HG03135 (cell line): ENCODE measurements around the gene SLC7A4.
"Not testable (repeated sequence)": the region's sequence is repeated elsewhere in the genome, so short reads cannot be mapped to it uniquely, and the experiment has no call there.

Source experiments
- ATAC-seq: cut with Tn5 transposase; IDR thresholded peaks from one replicate; pipeline ENCODE4 v1.9.1; 2021; ENCODE audit warnings: mild to moderate bottlenecking, moderate library complexity; ENCODE audit not compliant: unreplicated experiment

The SLC7A4 gene

DNA sequence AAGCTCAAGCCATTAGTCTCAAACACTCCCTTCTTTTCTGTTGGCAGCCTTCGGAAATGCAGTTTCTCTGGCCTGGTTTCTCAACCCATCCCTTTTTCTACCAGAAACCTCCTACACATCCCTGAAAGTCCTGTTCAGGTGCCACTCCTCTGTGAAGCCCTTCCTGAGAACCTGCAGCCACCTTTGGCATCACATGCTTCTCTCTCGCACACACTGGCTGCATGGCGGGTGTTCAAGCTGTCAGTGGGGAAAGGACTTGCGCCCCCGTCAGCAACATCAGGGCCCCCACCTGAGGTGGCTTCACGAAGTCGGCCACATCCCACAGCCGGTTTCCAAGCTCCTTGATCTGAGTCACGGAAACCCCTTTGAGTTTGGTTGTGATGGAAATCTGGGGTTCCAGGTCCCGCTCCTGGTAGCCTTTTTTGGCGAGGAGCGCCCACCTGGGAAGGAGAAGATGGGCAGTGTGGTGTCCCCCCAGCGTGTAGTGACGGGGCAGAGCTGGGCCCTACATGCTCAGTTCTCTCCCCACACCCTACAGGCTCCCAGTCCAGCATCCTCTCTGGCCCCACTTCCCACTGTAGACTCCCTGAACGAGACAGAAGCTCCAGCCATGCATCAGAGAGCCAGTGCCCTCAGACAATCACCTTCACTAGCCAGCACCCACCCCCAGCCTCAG lies 11.6 kb upstream of the SLC7A4 start:
- ATAC-seq, result no peak

DNA sequence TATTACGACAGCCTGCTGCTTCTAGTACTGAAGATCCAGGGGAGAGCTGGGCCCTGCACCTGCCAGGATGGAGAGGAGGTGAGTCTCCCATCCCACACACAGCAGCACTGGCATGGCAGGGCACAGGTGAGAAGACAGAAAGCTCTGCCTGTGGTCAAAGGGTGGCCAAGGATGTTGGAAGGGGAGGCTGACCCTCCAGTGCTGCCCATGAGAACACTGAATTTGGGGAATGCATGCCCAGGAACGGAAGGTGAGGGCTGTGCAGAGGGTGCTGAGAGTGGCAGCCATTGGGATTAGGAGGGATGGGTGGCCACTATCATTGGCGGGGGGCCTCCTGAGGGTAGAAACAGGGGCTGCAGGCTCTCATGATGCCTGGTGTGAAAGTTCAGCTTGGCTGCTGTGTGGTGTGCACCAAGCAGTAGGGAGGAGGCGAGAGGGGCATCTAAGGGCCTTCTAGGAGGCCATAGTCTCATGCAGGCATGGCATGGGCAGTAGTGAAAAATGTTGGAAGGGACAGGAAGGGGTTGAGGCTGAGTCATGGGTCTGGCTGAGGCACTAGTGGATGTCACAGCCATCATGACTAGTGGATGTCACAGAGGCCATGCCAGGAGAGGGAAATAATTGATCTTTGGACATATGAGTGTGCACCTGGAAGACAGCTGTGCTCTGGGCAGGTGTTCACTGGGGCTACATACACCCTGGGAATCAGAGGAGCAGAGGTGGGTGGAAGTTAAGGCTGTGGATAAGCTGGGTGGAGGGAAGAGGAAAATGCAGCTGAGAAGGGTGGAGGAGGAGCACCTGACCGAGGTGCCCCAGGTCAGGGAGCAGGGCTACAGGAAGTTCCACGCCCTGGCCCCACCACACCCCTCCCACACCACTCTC lies 10.9 kb upstream of the SLC7A4 start:
- ATAC-seq, result no peak

DNA sequence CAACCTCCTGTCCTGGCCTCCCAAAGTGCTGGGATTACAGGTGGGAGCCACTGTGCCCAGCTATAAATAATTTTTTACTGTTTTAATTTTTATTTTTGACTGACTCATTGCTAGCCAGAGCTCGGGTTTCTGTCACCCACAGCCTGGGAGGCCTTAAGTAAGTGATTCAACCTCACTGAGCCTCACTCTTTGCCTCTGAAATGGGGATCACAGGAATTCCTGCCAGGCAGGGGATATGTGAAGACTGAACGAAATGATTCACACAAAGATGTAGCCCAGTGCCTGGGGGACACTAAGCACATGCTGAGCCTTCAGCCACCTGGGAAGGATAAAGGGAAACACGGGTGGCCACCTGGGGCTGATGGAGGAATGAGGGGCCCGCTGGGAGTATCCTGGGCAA lies 9.6 kb upstream of the SLC7A4 start:
- no peak for ATAC-seq

DNA sequence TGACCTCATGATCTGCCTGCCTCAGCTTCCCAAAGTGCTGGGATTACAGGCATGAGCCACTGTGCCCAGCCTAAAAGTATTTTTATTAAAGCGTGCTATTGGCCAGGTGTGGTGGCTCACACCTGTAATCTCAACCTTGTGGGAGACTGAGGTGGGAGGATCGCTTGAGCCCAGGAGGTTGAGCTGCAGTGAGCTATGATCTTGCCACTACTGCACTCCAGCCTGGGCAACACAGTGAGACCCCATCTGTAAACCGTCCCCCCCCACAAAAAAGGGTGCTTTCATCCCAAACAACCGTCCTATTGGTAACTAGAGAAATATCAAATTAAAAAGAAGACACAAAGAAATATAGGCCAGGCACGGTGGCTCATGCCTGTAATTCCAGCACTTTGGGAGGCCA lies 6.8 kb upstream of the SLC7A4 start:
- not testable (repeated sequence) for ATAC-seq

DNA sequence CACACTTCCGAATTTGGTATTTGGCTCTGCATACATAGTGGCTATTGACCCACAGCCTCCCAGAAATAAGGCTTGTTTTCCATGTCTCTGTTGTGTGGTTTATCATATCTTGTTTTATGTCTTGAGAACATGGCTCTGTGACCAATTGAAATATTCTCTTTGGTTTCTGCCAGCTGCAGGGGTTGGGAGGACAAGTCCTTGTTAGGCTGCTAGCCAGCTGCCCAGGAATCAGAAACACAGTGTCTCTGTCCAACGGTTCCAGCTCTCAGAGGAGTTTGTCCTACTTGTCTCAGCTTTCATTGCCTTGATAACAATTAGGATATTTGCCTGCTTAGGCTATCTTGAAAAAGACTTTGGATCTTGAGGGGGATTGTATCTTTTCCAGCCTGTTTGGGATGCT lies 6.0 kb upstream of the SLC7A4 start:
- ATAC-seq, result no peak

DNA sequence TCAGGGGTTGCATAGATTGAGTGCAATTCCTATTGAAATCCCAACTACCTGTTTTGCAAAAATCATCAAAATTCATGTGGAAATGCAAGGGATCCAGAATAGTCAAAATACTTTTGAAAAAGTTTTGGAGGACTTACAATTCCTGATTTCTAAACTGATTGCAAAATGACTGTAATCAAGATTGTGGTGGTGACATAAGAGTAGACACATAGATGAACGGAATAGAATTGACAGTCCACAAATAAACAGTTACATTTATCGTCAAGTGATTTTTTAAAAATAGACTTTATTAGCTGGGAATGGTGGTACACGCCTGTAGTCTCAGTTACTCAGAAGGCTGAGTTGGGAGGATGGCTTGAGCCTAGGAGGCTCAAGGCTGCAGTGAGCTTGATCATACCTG lies 2.6 kb upstream of the SLC7A4 start:
- ATAC-seq, result no peak

DNA sequence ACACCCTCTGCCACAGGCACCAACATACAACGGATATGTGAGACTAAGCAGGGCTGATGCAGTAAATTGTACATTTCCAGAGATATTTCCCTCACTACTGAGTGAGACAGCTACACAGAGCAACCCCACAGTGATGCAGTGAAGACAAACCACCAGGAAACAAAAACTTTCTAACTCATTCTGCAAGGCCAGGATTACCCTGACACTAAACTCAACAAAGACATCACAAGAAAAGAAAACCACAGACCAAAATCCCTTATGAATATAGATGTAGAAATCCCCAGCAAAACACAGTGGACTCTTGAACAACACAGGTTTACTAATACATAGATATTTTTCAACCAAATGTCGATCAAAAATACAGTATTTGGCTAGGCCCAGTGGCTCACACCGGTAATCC lies 1.5 kb upstream of the SLC7A4 start:
- ATAC-seq, result no peak

DNA sequence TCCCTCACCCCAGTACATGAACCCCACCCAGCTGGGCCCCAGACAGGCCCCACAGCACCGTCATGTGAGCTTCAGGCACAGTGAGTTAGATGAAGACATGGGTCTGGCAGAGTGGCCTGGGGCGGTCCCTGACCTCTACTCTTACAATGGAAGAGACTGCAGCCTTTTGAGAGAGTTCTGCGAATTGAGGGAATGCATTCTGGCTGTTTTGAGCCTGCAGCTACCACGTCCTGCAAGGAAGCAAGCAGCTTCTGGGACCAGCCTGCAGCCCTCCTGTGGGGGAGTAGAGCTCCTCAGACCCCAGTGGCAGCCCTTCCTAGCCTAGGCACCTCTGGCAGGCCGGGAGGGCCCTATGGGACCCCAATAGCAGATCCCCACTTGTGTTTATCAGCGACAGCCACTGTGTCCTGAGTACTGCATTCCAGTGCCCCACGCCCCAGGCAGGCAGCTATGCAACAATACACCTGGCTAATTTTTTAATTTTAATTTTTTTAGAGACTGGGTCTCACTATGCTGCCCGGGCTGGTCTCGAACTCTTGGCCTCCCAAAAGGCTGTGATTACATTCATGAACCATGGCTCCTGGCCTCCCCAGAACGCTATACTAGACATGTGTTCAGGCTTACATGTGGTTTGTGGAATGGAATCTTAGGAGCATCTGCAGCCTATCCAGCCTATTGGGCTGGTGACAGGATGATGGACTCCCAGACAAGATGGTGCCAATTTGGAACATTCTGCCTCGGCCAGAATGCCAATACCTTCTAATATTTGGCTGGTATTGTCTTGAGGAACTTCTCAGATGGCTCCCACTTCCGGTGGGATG lies 717 bp upstream of the SLC7A4 start:
- ATAC-seq, result no peak

DNA sequence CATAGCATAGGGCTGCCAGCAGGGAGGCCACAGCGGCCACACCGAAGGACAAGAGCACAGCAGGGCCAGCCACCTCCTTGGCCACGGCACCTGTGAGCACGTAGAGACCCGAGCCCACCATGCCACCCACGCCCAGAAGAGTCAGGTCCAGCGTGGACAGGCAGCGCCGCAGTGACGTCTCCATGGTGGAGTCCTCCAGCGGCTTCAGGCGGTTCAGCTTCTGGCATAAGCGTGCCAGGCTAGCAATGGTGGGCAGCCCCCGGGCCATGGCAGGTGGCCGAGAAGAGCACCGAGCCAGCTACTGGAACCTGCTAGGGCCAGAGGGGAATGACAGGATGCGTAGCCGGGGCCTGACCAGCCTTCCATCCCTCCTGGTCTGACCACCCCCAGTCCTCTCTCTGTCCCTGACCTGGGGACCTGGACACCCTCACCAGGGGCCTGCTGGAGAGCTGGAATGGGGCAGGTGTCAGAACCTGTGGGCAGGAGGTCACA lies 770 bp downstream of the SLC7A4 start:
- no peak for ATAC-seq

DNA sequence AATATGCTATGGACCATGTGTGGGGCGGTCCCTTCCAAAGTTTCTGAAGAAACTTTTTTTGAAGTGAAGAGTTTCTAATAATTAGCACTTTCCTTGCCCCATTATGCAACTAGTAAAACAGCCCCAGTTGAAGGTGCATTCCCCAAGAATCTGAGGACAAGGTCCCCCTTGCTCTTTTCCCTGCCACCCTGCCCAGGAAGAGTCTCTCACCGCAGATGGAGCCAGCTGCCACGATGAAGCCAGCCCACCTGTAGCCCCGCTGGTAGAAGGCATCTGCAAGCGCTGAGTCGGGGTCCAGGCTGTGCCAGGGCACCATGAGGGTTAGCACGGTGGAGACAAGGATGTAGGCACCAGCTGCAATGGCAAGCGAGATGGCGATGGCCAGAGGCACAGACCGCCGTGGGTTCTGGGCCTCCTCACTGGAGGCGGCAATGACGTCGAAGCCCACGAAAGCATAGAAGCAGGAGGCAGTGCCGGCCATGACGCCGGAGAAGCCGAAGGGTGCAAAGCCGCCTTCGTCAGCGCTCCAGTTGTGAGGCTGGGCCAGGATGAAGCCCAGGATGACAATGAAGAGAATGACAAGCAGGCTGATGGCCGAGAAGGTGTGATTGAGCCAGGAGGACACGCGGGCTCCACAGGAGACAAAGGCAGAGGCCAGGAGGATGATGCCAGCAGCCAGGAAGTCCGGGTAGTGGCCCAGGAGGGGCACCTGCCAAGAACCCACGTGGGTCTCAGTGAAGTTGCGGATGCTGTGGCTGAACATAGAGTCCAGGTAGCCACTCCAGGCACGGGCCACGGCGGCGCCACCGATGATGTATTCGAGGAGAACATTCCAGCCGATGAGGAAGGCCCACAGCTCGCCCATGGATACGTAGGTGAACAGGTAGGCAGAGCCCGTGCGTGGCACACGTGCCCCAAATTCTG lies 1.5 kb downstream of the SLC7A4 start:
- no peak for ATAC-seq

DNA sequence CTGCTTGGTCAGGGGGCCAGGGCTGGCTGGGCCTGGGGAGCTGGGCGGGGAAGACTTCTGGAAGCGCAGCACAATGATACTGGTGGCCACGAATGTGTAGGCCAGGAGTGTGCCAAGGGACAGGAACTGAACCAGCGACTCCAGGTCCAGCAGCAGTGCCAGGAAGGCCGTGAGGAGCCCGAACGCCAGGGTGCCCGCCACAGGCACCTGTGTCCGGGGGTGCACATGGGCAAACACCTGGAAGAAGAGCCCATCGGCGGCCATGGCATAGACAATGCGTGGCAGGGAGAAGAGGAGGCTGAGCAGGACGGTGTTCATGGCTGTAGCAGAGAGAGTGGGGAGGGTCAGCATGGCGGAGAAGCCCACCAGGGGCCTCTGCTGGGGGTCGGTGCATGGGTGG lies 2.3 kb downstream of the SLC7A4 start:
- ATAC-seq, result no peak

DNA sequence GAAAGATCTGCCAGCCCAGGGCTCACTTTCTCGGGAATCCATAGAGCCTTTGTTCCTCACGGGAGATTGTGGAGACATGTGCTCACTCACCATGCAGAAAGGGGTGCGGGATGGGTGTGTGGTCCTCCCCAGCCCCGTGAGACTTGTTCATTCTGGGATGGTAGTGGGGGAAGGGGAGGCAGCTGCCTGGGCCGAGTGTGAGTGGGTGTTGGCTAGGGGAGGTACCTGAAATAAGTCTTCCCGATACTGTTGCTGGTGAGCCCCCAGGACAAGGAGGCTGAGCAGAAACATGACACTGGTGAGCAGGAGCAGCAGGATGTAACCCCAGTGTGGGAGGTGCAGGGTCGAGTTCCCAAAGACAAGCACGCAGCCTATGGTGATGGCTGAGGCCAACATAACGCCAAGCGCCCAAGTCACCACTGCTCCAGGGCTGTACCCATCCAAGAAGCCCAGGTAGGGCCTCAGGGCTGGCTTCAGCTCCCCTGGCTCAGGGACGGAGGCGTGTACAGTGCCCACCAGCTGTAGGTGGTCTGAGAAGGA lies 2.8 kb downstream of the SLC7A4 start:
- ATAC-seq, result no peak

DNA sequence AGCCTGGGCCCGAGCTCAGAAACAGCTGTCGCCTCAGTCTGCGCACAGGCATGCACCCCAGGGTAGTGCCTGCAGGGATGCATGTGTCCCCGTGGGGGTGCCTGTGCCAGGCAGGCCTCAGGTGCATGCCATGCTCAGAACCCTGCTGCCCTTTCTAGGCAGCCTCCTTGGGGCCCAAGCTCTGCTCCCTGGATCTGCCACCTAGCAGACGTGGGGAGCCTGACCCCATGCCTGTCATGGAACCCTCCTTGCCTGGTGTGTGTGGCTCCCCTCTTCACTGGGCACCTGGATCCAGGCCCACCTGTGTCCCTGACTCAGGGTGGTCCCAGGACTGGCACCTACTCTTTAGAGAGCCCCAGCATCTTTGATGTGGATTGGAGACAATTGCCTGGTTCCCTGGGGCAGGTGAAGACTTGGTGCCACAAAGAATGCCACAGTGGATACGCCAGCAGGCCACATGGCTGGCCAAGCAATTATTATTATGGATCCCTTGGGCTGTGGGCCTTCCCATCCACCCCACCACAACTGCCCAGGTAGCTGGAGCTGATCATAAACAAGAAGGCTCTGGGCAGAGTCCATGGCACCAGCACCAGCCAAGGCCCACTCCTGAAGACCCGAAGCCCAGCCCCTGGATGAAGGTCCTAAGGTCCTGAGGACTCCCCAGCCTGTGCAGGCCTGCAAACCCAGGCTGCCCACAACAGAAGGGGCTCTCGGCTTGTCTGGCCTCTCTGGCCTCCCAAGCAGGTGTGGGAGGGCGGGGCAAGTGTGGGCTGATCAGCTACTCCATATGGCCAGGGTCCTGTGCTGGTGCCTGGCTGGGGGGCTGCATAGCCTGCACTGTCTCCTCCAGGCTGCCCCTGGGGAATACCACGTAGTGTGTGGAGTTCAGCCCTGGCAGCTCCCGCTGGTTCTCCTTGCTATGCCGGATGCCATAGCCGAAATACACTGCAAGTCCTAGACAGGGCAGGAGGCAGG lies 3.8 kb downstream of the SLC7A4 start:
- no peak for ATAC-seq

DNA sequence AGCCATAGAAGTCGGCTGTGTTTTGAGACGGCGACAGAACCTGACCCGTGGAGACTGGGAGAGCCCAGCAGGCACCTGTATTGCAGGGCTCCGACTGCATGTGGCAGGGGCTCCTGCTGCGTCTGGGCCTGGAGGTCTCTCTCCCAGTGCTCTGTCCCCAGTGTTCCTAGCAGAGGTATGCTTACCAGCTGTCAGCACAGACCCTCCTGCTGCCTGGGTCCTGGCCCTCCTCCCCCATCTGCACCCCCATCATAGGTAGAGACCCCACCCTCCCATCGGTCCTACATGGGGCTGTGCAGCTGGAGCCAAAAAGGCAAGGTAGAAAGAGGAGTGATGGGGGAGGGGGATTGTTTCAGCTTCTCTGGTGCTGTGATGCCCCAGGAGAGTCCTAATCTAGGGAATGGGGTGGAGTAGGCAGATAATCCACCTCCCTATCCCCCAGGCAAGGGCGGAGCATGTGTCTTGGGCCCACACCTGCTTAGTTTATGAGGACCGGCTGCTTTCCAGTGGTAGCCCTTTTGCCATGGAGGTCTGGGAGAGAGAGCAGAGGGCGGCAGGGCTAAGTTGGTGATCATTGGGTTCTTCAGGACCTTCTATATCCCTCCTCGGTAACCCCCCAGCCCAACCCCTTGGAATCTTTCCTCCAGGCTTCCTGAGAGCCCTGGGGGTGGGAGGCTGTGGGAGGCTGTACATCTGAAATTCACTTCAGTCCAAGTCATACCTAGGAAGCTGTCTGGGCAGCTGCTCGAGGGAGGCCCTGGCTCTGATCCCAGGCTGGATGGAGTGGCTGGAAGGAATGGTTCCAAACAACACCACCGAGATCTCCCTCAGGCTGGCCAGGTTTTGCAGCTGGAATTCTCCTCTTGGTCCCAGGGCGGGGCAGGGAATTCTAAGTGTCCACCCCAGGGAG lies 5.3 kb downstream of the SLC7A4 start:
- ATAC-seq, result no peak

DNA sequence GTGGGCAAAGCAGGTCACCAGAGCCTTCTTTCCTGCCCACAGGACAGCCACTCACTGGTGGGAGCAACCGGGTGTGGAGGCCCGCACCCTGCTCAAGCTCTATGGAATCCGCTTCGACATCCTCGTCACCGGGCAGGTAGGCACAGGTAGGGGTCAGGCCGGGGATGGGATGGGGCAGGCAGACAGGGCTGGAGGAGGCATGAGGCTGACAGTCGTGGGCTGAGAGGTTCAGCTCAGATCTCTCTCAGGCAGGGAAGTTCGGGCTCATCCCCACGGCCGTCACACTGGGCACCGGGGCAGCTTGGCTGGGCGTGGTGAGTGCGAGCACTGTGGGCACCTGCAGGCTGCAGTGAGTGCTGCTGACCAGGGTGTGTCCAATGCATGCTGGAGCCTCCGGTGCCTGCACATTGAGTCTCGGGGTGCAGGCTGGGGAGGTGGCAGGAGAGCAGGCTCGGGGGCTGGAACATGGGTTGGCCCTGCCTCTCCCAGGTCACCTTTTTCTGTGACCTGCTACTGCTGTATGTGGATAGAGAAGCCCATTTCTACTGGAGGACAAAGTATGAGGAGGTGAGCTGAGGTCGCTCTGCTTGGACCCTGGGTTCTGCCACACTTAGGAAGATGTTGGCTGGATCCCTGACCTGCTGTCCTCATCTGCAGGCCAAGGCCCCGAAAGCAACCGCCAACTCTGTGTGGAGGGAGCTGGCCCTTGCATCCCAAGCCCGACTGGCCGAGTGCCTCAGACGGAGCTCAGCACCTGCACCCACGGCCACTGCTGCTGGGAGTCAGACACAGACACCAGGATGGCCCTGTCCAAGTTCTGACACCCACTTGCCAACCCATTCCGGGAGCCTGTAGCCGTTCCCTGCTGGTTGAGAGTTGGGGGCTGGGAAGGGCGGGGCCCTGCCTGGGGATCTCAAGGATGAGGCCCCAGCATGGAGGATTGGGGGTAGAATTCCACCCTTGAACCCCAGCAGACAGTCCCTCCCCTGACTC lies 6.3 kb downstream of the SLC7A4 start:
- no peak for ATAC-seq

DNA sequence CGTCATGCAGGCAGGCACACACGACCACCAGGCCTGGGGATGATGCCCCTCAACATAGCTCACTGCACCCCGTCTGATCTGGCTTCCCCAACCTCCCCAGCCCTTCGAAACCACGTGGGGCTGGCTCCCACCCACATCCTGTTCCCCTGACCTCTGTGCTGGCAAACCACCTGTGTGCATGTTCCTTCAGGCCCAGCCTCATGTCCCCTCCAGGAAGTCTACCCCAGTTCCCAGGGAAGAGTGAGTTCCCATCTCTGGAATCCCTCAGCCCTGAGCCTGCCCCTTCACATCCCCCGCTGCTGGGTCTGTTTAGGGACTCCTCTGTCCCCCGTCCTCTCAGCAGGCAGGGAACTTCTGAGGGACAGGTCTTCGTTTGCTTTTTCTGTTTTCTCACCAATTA lies 7.1 kb downstream of the SLC7A4 start:
- no peak for ATAC-seq
